ENCODE results near the gene PNMA3.

- TF ChIP-seq CTCF (IDR thresholded peaks at IDR 0.05; ENCODE audit: low read depth, low read length, missing input control) = no peak
- no peak for TF ChIP-seq RAD21 (IDR thresholded peaks at IDR 0.05)
- no peak for TF ChIP-seq HNF4G (IDR thresholded peaks at IDR 0.05)
- TF ChIP-seq SP1 (IDR thresholded peaks at IDR 0.05) = no peak
- no peak for TF ChIP-seq FOXA1 (IDR thresholded peaks at IDR 0.05)
Observed at GRCh38 chrX:153057281-153057680, 1.0 kb downstream of the PNMA3 start.

Data from liver (tissue), 3 donors.